ENCODE measurements around the gene ATP2B1.
A peak's percentile ranks its signal among the peaks of the same experiment; 100 is the strongest.

ATP2B1 gene

GRCh38 chr12:89566615-89567014 lies 142.0 kb downstream of the ATP2B1 start:
- in situ Hi-C loops (cut with MboI; ENCODE audit: low pct_unique_long_range_greater_than_20kb, low sequenced_read_pairs): no loop called here
- DNase-seq: no peak

- DNase-seq: no peak
- in situ Hi-C loops (cut with MboI; ENCODE audit: low pct_unique_long_range_greater_than_20kb, low sequenced_read_pairs): no loop called here
Observed at GRCh38 chr12:89565002-89565401, 143.6 kb downstream of the ATP2B1 start.

GRCh38 chr12:89559753-89560152 lies 148.9 kb downstream of the ATP2B1 start:
- in situ Hi-C loops (cut with MboI; ENCODE audit: low pct_unique_long_range_greater_than_20kb, low sequenced_read_pairs): no loop called here
- no peak for DNase-seq

DNA sequence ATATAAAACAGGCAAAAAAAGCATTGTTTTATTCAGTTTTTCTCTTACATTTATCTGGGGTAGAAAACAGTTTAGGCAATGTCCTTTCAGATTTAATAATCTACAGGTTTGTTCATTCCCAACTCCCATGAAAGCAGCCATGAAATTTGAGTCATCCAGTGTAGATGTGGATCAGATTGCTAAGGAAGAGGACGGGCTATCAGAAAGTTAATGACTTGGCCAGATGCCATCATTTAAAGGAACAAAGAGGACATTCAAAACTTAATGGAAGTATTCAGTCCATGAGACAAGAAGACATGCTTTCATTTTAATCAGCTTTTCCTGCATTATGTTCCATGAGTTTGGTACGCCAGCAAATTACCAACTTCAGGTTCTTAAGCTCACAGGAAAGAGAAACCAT lies 151.7 kb downstream of the ATP2B1 start:
- DNase-seq: no peak
- in situ Hi-C loops (cut with MboI; ENCODE audit: low pct_unique_long_range_greater_than_20kb, low sequenced_read_pairs): no loop called here

- DNase-seq: no peak
- in situ Hi-C loops (cut with MboI; ENCODE audit: low pct_unique_long_range_greater_than_20kb, low sequenced_read_pairs): no loop called here
Observed at GRCh38 chr12:89552376-89552775, 156.3 kb downstream of the ATP2B1 start.

GRCh38 chr12:89551747-89552146 lies 156.9 kb downstream of the ATP2B1 start:
- in situ Hi-C loops (cut with MboI; ENCODE audit: low pct_unique_long_range_greater_than_20kb, low sequenced_read_pairs): no loop called here
- peak; percentile 30 for DNase-seq

GRCh38 chr12:89547101-89547500 lies 161.5 kb downstream of the ATP2B1 start:
- in situ Hi-C loops (cut with MboI; ENCODE audit: low pct_unique_long_range_greater_than_20kb, low sequenced_read_pairs): no loop called here
- no peak for DNase-seq

DNA sequence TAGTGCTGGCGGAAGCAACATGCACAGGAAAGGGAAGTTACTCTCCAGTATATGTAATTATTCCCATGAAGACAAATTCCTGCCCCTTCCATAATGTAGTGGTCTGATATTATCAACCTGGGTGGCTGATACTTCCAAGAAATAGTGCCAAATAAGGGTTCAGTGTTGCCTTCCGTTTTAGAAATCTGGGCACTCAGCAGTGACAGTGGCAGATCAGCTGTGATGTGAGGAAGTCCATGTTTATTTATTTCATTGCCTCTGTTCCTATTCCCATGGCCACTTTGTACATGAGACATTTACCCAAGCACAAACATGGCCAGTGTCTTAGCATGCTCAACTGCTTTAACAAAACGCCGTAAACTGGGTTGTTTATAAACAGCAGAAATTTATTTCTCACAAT lies 162.5 kb downstream of the ATP2B1 start:
- peak; percentile 37 for DNase-seq
- in situ Hi-C loops (cut with MboI; ENCODE audit: low pct_unique_long_range_greater_than_20kb, low sequenced_read_pairs): no loop called here

DNA sequence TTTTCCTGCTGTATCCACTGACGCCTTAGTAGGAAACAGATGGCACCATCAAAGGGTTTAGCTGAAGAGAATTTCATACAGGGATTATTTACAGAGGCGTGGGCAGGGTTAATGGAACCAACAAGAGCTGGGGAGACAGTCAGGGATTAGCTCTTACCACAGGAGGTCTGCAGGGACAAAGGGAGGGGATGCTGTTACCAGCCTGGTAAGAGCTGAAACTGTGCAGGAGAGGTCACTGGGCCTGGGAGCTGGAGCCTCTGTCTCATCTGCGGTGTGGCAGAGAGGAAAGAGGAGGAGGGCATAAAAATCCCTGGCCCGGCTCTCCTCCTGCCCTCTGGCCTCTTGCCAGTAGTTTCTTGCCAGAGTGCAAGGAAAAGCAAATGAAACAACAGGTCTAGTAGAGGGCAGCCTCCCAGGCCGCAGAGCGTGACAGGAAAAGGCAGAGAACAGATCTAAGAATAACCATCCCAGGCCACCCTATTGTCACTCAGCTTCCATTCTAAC lies 163.9 kb downstream of the ATP2B1 start:
- in situ Hi-C loops (cut with MboI; ENCODE audit: low pct_unique_long_range_greater_than_20kb, low sequenced_read_pairs): no loop called here
- DNase-seq: peak; percentile 77

DNA sequence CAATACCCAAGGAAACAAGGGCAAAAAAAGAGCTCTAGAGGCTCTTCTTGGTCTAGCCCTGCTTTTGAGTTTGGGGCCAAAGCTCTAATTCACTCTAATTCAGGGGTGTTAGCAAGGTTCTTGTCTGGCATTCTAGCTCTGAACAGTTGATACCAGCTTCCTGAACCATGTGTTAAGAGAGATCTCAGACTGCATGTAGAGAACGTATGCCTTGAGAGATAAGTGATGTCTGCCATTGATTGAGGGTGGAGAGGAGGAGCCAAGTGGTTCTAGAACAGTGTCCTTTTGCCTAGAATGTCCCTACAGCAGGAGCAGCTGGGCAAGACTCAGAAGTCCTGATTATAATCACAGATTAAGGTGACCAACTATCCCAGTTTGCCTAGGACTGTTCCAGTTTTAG lies 164.6 kb downstream of the ATP2B1 start:
- no peak for DNase-seq
- in situ Hi-C loops (cut with MboI; ENCODE audit: low pct_unique_long_range_greater_than_20kb, low sequenced_read_pairs): no loop called here

GRCh38 chr12:89542912-89543592 lies 165.6 kb downstream of the ATP2B1 start:
- in situ Hi-C loops (cut with MboI; ENCODE audit: low pct_unique_long_range_greater_than_20kb, low sequenced_read_pairs): no loop called here

GRCh38 chr12:89542236-89542635 lies 166.4 kb downstream of the ATP2B1 start:
- DNase-seq: no peak
- in situ Hi-C loops (cut with MboI; ENCODE audit: low pct_unique_long_range_greater_than_20kb, low sequenced_read_pairs): no loop called here

More at GRCh38 chr12:89542912-89543592, 165.6 kb downstream of the ATP2B1 start:
- peak; percentile 87 for DNase-seq

DNA sequence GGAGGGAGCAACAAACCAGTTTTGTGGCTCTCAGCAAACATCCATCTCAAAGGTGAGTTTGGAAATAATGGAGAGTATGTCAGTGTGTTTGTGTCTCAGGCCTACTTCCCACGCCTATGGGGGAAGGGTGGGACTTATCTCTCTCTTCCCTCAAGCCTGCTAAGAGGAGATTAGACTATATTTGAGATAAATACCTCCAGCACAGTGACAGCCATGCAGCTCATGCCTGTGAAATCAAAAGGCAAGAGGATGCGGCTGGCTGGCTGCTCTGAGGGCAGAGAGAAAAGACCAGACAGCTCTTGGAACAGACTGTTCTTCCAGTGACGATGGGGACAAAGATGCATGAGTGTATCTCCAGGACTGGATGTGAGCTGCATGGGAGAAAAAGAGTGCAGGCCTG lies 168.1 kb downstream of the ATP2B1 start:
- no peak for DNase-seq
- in situ Hi-C loops (cut with MboI; ENCODE audit: low pct_unique_long_range_greater_than_20kb, low sequenced_read_pairs): no loop called here

DNA sequence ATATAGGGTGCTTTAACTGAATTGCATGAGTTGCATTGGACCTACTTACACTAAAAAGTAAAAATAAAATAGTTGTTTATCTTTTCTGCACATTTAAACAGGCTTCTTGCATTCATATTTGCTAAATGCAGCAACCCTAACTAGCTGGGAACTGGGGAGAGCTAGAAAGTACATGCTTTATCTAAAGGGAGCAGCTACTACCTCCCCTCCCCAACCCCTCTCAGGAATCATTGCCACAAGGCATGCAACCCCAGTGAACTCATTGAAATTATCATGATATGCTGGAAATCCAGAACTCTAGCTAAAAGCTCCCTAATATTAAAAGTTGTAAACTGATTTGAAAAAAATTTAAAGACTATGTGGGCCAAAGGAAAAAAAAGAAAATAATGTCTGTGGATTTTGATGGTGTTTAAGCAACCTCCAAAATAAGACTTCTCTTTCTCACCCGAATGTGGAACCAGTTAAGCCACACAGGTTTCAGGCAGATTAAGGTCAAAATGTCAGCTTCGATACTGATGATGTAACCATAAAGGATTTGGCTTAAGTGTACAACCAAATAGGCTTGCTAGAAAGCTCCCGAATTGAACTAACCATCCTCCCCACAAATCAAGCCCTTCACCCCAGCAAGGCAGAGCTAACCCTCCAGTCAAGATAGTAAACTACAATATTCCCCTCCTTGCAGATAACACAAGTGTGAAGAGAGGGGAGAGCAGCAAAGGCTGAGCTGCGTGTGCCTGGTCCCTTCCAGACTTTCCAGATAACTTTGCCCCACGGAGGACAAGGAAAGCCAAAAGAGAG lies 169.0 kb downstream of the ATP2B1 start:
- in situ Hi-C loops (cut with MboI; ENCODE audit: low pct_unique_long_range_greater_than_20kb, low sequenced_read_pairs): no loop called here
- DNase-seq: no peak

DNA sequence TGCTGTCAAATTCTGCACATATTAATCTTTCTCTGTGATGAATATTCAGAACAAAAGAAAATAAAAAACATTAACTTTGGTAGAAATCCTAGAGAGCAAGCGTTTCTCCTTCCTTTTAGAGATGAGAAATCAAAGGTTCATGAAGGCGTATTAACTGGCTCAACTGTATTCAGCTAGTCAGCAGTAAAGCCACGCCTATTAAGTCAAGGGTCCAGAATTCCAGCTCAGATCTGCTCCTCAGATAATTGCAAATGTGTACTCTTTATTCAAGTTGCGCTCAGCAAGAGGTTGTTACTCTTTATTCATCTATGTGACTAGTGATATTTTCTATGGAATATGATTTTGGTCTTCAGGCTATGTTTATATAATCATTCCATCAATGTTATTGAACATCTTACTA lies 169.7 kb downstream of the ATP2B1 start:
- in situ Hi-C loops (cut with MboI; ENCODE audit: low pct_unique_long_range_greater_than_20kb, low sequenced_read_pairs): no loop called here
- no peak for DNase-seq

Data from KBM-7 (cell line).